ENCODE data around the gene MAGED1. TPM values are rescaled to one million over a fixed set of nuclear protein-coding genes. Genes with fewer than 3 reads are reported as not detected.
A peak's percentile ranks its signal among the peaks of the same experiment; 100 is the strongest.

Gene MAGED1
- total RNA-seq, 1 donor from 2014 or later = 74.5 TPM

DNA sequence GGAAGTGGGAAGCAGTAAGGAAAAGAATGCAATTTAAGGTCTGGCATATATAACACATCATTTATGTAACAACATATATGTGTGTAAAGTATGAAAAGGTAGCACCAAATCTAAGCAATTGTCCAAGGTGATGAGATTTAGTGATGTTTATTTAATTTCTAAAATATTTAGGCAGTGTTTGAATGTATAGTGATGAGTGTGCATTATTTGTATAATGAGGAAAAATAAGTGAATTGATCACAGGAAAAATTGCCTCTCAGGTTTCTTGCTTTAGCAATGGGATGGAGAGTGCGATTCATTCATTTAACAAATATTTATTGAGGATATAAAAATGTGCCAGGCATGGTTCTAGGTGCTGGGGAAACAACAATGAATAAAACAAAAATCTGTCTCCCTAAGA lies 2.2 kb upstream of the MAGED1 start:
- DNase-seq (ENCODE audit: low spot score in 2 of 2) = no peak
- H3K36me3 ChIP-seq = no peaks in the 10 kb centered on the region
- H3K4me3 ChIP-seq = no peak overlapping the region
- H3K9me3 ChIP-seq = no peaks in the 10 kb centered on the region
- TF ChIP-seq, protein P1, sequence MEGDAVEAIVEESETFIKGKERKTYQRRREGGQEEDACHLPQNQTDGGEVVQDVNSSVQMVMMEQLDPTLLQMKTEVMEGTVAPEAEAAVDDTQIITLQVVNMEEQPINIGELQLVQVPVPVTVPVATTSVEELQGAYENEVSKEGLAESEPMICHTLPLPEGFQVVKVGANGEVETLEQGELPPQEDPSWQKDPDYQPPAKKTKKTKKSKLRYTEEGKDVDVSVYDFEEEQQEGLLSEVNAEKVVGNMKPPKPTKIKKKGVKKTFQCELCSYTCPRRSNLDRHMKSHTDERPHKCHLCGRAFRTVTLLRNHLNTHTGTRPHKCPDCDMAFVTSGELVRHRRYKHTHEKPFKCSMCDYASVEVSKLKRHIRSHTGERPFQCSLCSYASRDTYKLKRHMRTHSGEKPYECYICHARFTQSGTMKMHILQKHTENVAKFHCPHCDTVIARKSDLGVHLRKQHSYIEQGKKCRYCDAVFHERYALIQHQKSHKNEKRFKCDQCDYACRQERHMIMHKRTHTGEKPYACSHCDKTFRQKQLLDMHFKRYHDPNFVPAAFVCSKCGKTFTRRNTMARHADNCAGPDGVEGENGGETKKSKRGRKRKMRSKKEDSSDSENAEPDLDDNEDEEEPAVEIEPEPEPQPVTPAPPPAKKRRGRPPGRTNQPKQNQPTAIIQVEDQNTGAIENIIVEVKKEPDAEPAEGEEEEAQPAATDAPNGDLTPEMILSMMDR (IDR thresholded peaks at IDR 0.05) = no peak
- intact Hi-C loops (cut with DNase I) = loop anchor here (5.0 to 10.0 kb wide), 3 partner anchors 371 to 1204 kb away; partner anchors contain the start of gene KANTR
- peaks cover 0 to 3% of the 10 kb centered on the region in 2 donors for H3K4me1 ChIP-seq
- peak overlapping the region; percentile 40 to 72 for H3K27ac ChIP-seq
- H3K27me3 ChIP-seq = no peaks in the 10 kb centered on the region

DNA sequence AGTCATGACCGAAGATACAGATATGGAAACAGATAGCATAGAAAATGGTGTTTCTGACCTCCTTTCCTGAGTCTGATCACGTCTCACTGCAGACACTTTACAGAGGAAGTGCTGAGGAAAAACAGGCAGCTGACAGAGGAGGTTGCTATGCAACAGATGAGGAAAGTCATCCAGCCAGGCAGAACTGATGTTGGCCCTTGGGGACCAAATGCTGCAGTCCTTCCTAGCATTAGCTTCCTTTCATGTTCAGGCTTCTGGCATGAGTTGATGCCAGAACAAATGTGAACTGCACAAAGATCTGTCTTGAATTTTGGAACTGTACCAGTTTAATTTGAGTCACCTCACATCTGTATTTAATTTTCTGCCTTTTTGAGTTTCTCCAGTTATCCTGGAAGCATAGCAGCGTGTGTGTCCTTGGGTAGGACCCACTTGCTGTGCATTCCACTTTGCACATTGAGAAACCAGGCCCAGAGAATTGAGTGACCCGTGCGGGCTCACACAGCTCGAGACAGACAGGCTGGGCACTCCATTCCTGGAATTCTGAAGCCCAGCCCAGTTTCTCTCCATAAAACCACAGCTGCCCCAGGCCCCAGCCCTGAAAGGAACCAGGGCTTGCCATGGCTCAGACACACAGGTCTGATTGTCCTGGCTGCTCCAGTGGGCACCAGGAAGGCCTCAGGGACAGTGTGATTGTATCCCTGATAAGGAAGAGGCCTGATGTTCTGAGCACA lies 1.4 kb upstream of the MAGED1 start:
- TF ChIP-seq, protein P1 (IDR thresholded peaks at IDR 0.05) = no peak
- intact Hi-C loops (cut with DNase I) = loop anchor here (5.0 to 10.0 kb wide), 3 partner anchors 370 to 1203 kb away; partner anchors contain the start of gene KANTR
- no peaks in the 10 kb centered on the region for H3K36me3 ChIP-seq
- peak overlapping the region; percentile 72 to 76 for H3K27ac ChIP-seq
- H3K9me3 ChIP-seq = no peaks in the 10 kb centered on the region
- H3K4me1 ChIP-seq = peaks cover 0 to 3% of the 10 kb centered on the region in 2 donors
- H3K4me3 ChIP-seq = no peak overlapping the region
- H3K27me3 ChIP-seq = no peaks in the 10 kb centered on the region
- DNase-seq (ENCODE audit: low spot score in 2 of 2) = peak in 1 of 2 donors; percentile 65

- intact Hi-C loops (cut with DNase I) = loop anchor here (5.0 to 10.0 kb wide), 3 partner anchors 368 to 1201 kb away; partner anchors contain the start of gene KANTR
- H3K36me3 ChIP-seq = peaks cover 7 to 14% of the 10 kb centered on the region in 2 donors
- peaks cover 0 to 3% of the 10 kb centered on the region in 2 donors for H3K4me1 ChIP-seq
- TF ChIP-seq, protein P1 (IDR thresholded peaks at IDR 0.05) = no peak
- peak overlapping the region; percentile 56 to 73 for H3K4me3 ChIP-seq
- DNase-seq (ENCODE audit: low spot score in 2 of 2) = peak in 1 of 2 donors; percentile 63
- no peaks in the 10 kb centered on the region for H3K9me3 ChIP-seq
- H3K27me3 ChIP-seq = no peaks in the 10 kb centered on the region
- peak overlapping the region; percentile 76 to 85 for H3K27ac ChIP-seq
Observed at GRCh38 chrX:51893931-51894696, 691 bp downstream of the MAGED1 start.

GRCh38 chrX:51894697-51895336 lies 1.4 kb downstream of the MAGED1 start:
- Histone ChIP-seq H3K27ac (peak overlapping the region; percentile 76 to 85), H3K36me3 (peaks cover 11 to 18% of the 10 kb centered on the region in 2 donors), H3K4me3 (peak overlapping the region; percentile 56 to 73), H3K27me3 (no peaks in the 10 kb centered on the region), H3K4me1 (peaks cover 0 to 3% of the 10 kb centered on the region in 2 donors), H3K9me3 (no peaks in the 10 kb centered on the region)
- intact Hi-C loops (cut with DNase I) = loop anchor here (5.0 to 10.0 kb wide), 3 partner anchors 367 to 1200 kb away; partner anchors contain the start of gene KANTR
- DNase-seq (ENCODE audit: low spot score in 2 of 2) = no peak
- TF ChIP-seq, protein P1 (IDR thresholded peaks at IDR 0.05) = no peak

DNA sequence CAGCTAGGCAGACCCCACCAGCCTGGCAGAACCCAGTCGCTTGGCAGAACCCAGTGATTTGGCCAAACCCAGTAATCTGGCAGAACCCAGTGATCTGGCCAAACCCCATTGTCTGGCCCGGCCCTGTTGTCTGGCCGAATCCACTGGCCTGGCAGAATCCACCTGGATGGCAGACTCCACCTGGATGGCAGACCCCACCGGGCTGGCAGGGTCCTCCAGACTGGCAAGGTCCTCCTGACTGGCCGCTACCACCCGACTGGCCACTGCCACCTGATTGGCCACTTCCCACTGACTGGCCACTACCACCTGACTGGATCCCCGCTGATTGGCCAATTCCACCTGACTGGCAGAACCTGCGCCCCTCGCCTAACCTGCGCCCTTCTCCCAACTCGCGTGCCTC lies 3.2 kb downstream of the MAGED1 start:
- DNase-seq (ENCODE audit: low spot score in 2 of 2) = no peak
- Histone ChIP-seq H3K4me1 (peaks cover 0 to 3% of the 10 kb centered on the region in 2 donors), H3K4me3 (no peak overlapping the region), H3K27me3 (no peaks in the 10 kb centered on the region), H3K9me3 (no peaks in the 10 kb centered on the region), H3K27ac (no peak overlapping the region), H3K36me3 (peaks cover 19 to 23% of the 10 kb centered on the region in 2 donors)
- intact Hi-C loops (cut with DNase I) = loop anchor here (10.0 kb wide), 2 partner anchors 502 to 1198 kb away; partner anchors contain the start of gene KANTR
- TF ChIP-seq, protein P1 (IDR thresholded peaks at IDR 0.05) = no peak
